HG02852 (cell line): Measurements from ENCODE around the gene TRABD2B.

ENCODE experiments used
- ATAC-seq: cut with Tn5 transposase; IDR thresholded peaks from one replicate; pipeline ENCODE4 v1.9.1; 2021; ENCODE audit warnings: mild to moderate bottlenecking, moderate library complexity; ENCODE audit not compliant: unreplicated experiment

Gene TRABD2B

GRCh38 chr1:47856996-47857395 is 140.2 kb downstream of the TRABD2B start:
- no peak for ATAC-seq

DNA sequence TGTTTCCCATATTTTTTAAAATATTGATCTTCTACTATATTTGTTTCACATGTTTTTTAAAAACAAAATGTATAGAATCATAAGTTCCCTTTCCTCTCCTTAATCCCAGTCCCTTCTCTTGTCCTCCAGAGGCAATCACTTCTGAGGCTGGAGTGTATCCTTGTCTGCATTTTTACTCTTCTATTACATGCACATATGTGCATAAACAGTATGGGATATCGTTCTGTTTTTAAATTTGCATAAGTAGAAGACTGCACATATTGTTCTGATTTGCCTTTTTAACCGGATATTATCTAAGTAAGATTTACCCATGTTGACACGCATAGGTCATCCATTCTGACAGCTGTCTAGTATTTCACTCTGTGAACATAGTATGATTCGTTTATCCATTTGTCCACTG is 142.0 kb downstream of the TRABD2B start:
- no peak for ATAC-seq

- ATAC-seq, result no peak
Measured at GRCh38 chr1:47854552-47855144, 142.5 kb downstream of the TRABD2B start.

- ATAC-seq, result no peak
Measured at GRCh38 chr1:47853852-47854251, 143.3 kb downstream of the TRABD2B start.

GRCh38 chr1:47853059-47853458 is 144.1 kb downstream of the TRABD2B start:
- no peak for ATAC-seq

DNA sequence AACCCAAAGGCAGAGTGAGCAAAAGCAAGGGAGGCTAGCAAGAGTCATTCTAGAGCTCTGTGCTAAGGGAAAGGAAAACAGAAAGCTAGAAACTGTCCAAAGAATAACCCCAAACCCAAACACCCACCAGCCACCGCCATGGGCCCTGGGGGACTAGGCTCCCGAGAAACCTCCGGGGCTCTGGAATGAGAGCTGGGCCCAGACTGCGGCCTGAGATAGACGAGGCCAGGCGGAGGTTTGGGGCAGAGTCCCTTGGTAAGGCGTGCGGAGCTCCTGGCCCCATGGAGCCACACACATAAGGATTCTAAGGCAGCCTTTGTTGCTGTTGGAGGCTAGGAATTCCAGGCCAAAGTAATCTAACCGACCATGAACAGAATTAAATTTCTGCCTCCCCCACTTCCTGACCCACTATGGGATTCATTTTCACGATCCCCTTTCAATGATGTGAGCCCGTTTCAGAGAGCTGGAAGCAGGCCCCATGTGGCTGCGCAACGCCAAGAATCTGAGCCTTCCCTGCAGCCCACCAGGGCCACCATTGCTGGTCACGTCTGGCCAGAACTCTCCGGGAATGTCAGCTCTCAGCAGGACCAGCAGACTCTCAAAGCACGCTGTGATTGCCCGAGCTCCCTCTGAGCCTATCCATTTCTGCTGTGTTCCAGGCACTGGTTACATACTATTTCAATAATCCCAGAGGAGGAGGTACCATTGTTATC is 145.0 kb downstream of the TRABD2B start:
- ATAC-seq, result no peak

- no peak for ATAC-seq
Measured at GRCh38 chr1:47850451-47850850, 146.7 kb downstream of the TRABD2B start.

DNA sequence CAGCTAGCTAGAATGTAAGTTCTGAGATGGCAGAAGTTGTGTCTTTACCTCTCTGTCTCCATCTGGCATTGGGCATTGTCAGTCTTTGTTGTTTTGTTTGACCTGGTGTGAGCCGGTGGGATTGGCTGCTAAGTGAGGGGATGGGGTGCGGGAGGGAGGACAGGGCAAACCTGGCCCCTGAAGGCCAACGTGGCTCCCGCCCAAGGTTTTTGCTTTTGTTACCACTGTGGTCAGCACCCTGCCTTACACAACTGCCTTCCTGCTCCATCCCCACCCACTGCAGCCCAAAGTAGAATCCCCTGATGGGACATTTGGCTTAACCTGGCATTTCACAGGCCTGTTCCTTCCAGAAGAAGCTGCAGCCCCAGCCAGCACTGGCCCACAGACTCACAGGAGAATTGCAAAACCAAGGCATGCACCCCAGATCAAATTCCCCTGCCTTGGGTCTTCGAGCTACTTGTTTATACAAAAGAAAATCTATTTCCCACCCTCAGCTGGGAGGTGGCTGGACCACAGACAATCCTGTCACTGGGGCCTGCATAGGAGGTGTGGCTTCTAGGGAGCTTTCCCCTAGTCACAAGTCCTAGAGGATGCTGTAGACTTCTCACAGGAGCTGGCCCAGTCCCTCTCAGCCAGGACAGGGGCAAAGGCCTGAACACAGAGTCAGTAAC is 147.5 kb downstream of the TRABD2B start:
- no peak for ATAC-seq

DNA sequence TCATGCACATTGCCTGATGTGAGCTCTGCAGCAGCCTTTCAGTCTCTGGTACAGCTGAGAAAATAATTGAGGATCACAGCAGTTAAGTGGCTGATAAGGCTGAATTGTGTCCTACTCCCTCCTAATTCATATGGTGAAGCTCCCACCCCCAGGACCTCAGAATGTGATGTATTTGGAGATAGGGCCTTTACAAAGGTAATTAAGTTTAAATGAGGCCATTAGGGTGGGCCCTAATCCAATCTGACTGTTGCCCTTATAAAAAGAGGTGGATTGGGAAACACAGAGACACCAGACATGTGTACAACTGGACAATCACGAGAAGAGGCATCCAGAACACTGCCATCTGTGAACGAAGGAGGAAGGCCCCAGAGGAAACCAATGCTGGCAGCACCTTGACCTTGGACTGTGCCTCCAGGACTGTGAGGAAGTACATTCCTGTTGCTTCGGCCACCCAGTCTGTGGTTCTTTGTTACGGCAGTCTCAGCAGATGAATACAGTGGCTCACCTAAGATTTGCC is 148.1 kb downstream of the TRABD2B start:
- ATAC-seq, result no peak

- ATAC-seq, result no peak
Measured at GRCh38 chr1:47847763-47848162, 149.4 kb downstream of the TRABD2B start.

- no peak for ATAC-seq
Measured at GRCh38 chr1:47844558-47844955, 152.6 kb downstream of the TRABD2B start.

DNA sequence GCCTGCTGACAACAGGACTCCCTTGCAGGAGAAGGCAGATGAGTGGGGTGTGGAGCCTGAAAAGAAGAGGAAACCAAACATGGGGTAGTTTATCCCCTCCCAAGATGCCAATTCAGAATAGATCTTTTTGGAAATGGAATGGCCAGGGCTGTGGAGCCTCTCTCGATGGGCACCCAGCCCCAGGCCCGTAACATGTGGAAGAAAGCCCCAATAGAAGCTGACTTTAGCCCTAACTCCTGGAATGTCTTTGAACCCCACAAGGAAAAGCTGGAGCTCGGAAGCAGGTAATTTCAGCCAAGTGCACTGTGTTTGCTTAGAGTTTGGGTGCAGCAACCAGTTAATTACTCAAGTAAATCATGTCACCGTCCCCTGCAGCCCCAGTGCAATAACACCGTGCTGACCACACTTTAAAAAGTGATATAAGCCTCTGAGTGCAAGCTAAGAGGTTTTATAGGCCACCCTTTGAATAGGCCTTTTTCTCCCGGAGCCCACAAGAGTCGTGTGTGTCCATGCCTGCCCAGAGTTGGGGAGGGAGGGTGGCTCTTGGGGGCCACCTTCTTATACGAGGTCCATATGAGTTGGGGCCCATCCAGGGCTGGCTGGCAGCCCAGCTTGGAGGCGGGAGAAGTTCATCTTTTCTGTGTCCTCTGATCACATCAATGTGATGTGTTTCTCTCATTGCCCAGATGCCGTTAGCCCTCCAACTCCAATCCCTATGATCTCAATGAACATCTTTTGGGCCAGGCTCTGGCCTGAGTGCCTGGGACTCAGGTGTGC is 153.2 kb downstream of the TRABD2B start:
- ATAC-seq, result no peak

DNA sequence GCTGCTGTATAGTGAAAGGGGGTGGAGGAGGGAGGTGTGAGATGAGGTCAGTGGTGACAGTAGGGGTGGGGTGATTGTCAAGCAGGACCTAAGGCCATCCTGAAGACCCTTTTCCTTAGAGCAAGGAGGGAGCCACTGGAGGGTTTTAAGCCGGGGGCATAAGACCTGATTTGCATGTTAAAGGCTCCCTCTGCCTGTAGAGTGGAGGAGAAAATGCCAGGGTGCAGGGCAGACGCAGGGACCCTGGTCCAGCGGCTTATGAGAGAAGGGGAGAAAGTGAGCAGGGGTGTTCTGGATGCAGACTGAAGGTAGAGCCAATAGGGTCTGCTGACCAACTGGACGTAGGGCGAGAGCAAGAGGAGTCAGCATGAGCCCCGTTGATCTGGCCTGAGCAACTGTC is 154.1 kb downstream of the TRABD2B start:
- ATAC-seq, result no peak

DNA sequence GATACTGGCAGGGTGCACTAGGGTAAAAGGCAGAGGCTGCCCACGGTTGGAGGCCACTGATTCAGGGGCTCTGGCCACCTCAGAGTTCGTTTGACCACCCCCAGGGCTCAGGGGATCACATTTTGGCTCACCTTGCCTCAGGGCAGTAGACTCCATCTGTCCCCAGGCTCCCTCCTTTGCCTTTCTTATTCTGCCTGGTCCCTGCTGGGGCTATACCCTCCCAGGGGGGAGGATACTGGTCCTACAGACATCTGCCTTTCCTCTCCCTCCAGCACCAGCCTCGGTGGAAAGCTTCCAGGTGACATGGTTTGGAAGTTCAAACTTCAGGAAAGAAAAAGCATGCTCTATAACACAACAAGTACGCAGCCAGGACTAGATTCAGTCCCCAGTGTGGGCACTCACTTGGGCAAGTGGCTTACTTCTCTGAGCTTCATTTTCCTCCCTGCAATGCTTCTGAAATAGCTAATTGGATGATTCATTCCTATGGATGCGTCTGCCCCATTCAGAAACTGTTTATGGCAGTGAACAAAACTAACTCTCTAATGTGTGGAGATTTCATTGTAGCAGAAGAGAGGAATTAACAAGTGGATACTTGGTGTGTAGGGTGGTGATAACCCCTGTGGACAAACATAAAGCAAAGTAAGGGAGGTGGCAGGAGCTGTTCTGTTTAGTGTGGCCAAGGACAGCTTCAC is 154.8 kb downstream of the TRABD2B start:
- ATAC-seq, result no peak

DNA sequence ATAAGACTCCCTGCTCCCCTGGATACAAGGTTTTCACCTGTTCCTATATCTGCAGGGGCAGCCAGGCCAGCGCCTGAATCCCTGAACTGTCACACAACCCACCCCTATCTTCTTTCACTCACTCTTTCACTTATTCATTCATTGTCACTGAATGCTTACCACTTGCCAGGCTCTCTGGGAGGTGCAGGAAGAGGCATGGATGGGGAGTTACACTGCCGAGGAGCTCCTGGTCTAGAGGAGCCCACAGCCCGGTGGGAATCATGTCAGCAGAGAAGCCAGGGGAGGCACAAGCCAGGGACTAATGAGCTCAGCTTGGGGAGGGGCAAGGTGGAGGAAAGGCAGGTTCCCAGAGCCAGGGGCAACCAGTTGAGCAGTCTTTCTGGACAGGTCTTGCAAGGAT is 155.8 kb downstream of the TRABD2B start:
- ATAC-seq, result no peak

GRCh38 chr1:47840393-47841190 is 156.6 kb downstream of the TRABD2B start:
- no peak for ATAC-seq

DNA sequence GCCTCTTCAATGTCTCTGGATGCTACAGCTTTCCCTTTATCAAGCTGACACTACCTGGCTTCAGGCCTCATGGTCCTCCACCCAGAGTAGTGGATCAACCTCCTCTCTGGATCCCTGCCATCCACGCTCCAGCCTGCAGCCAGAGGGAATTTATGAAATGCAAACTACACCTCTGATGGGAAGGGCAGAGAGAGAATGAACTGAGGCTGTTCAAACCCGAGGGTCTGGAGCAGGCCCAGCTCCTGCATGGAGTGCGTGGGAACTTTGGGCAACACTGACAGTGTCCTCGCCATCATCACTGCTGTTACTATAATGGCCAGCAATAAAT is 157.8 kb downstream of the TRABD2B start:
- no peak for ATAC-seq

- no peak for ATAC-seq
Measured at GRCh38 chr1:47838562-47839432, 158.4 kb downstream of the TRABD2B start.
